HEK293 (cell line): ENCODE measurements around the gene ZNRF2.

ENCODE experiments used
- CTCF ChIP-seq: fragments of 450-650 bp; formaldehyde crosslinking; IDR thresholded peaks from 2 replicates; pipeline ENCODE4 v1.5.1; 2016; ENCODE audit warnings: missing biosample characterization, missing genetic modification characterization
- REST ChIP-seq: fragments of 450-650 bp; formaldehyde crosslinking; IDR thresholded peaks from 2 replicates; pipeline ENCODE4 v1.5.1; 2016; ENCODE audit warnings: missing biosample characterization, missing genetic modification characterization
- YY1 ChIP-seq: fragments of 450-650 bp; formaldehyde crosslinking; IDR thresholded peaks from 2 replicates; pipeline ENCODE4 v1.5.1; 2018; ENCODE audit warnings: missing biosample characterization, missing genetic modification characterization
- ZBTB10 ChIP-seq: fragments of 450-650 bp; formaldehyde crosslinking; IDR thresholded peaks from 2 replicates; pipeline ENCODE4 v1.5.1; 2016; ENCODE audit warnings: missing biosample characterization, missing genetic modification characterization
- ZNF274 ChIP-seq, 2 experiments: fragments of 200-500 bp in 1 of 2; fragments of 450-650 bp in 1 of 2; sonication (Bioruptor generic) in 1 of 2; formaldehyde crosslinking in 1 of 2; IDR thresholded peaks; 2 replicates each; pipeline versions ENCODE4 v1.5.1 to v1.6.1; 2014 to 2016; ENCODE audit warnings: borderline replicate concordance in 1 of 2, inconsistent platforms in 1 of 2, low read length in 1 of 2, missing biosample characterization in 1 of 2, missing genetic modification characterization in 1 of 2
- ZNF324 ChIP-seq: fragments of 450-650 bp; formaldehyde crosslinking; IDR thresholded peaks from 2 replicates; pipeline ENCODE4 v1.5.1; 2016; ENCODE audit warnings: missing biosample characterization, missing genetic modification characterization
- ZNF514 ChIP-seq: fragments of 450-650 bp; formaldehyde crosslinking; IDR thresholded peaks from 2 replicates; pipeline ENCODE4 v1.5.1; 2016; ENCODE audit warnings: missing biosample characterization, missing genetic modification characterization
- ZNF843 ChIP-seq: fragments of 450-650 bp; formaldehyde crosslinking; IDR thresholded peaks from 2 replicates; pipeline ENCODE4 v1.5.1; 2016; ENCODE audit warnings: missing biosample characterization, missing genetic modification characterization

GRCh38 chr7:30252885-30253795 lies 31.3 kb upstream of the ZNRF2 start:
- TF ChIP-seq CTCF (tag by site-specific recombination), result no peak
- no peak for TF ChIP-seq ZNF514 (tag by site-specific recombination)
- no peak for TF ChIP-seq REST (tag by site-specific recombination)
- TF ChIP-seq ZNF843 (tag by site-specific recombination), result no peak
- TF ChIP-seq ZNF324 (tag by site-specific recombination), result no peak
- no peak for TF ChIP-seq YY1 (tag by site-specific recombination)
- no peak for TF ChIP-seq ZBTB10 (tag by site-specific recombination)
- TF ChIP-seq ZNF274 (IDR thresholded peaks at IDR 0.05; ENCODE audit: low read length), result no peak
- TF ChIP-seq ZNF274 (tag by site-specific recombination; IDR thresholded peaks at IDR 0.05; ENCODE audit: borderline replicate concordance), result no peak
